HepG2 (cell line): ENCODE data around the gene SCYGR8. TPM values are rescaled to one million over a fixed set of nuclear protein-coding genes. Genes with fewer than 3 reads are reported as not detected.
A peak's percentile ranks its signal among the peaks of the same experiment; 100 is the strongest.
"Not testable (repeated sequence)": the region's sequence is repeated elsewhere in the genome, so short reads cannot be mapped to it uniquely, and the experiment has no call there.

Experiments
- ATAC-seq: fragments of 200-7000 bp; cut with Tn5 transposase; 3 replicates; pipeline ENCODE4 v1.9.1; 2020; ENCODE audit warnings: mild to moderate bottlenecking, moderate library complexity
- BruUV-seq: library from RNA; stranded (reverse); fragments of 400-500 nt; replicated peaks from 2 replicates; lab custom pipeline; 2021; lab: Mats Ljungman, UMichigan
- CTCF ChIA-PET: fragments of 300-600 bp; formaldehyde crosslinking; extraction: SDS; loops from one replicate; lab custom pipeline; 2021; ENCODE audit warnings: low total read pairs, inconsistent platforms, low intra/inter-chr PET ratio; lab: Yijun Ruan, JAX
- POLR2A ChIA-PET: fragments of 350-600 bp; sonication (Branson Sonifier 250); formaldehyde crosslinking; loops from one replicate; lab custom pipeline; 2020; ENCODE audit warnings: antibody characterized with exemption, inconsistent platforms; lab: Yijun Ruan, JAX
- DNase-seq: peaks from one replicate; pipeline ENCODE4 v3.0.0-alpha.2; 2015; ENCODE audit warnings: low spot score
- FAIRE-seq: peaks from 3 replicates; lab custom pipeline; 2011; peaks lifted over from hg19 to GRCh38; lab: Jason Lieb, UNC
- H2AFZ ChIP-seq: one replicate; pipeline ENCODE4 v1.6.1; 2011; ENCODE audit warnings: low read length, inconsistent platforms
- H3K27ac ChIP-seq: fragments of 300-600 bp; 3 replicates; pipeline ENCODE4 v1.8.0; 2011; ENCODE audit warnings: mixed run types, mild to moderate bottlenecking, mixed read lengths, low read length, inconsistent platforms; ENCODE audit not compliant: insufficient read depth; ENCODE audit errors: extremely low read length
- H3K27me3 ChIP-seq, 2 experiments: fragments of 200-600 bp in 1 of 2; 2 replicates in 1 of 2; 3 replicates in 1 of 2; pipeline versions ENCODE4 v1.6.0 to v1.8.0; 2011; ENCODE audit warnings: low read length in 2 of 2, mild to moderate bottlenecking in 2 of 2, moderate library complexity in 2 of 2, inconsistent platforms in 1 of 2; ENCODE audit not compliant: insufficient read depth in 2 of 2, control insufficient read depth in 1 of 2
- H3K36me3 ChIP-seq, 2 experiments: fragments of 200-600 bp in 1 of 2; replicated peaks in 1 of 2; 2 replicates in 1 of 2; 3 replicates in 1 of 2; pipeline versions ENCODE4 v1.5.1 to v1.8.0; 2011; ENCODE audit warnings: low read length in 2 of 2, inconsistent platforms in 1 of 2; ENCODE audit not compliant: insufficient read depth in 2 of 2, control insufficient read depth in 1 of 2
- H3K4me1 ChIP-seq: 2 replicates; pipeline ENCODE4 v1.5.1; 2012; ENCODE audit warnings: low read length, inconsistent platforms; ENCODE audit not compliant: insufficient read depth
- H3K4me2 ChIP-seq: 2 replicates; pipeline ENCODE4 v1.6.0; 2011; ENCODE audit warnings: low read depth, low read length, inconsistent platforms
- H3K4me3 ChIP-seq, 3 experiments: fragments of 200-600 bp in 1 of 3; sonication (generic), shearing (Covaris generic) in 1 of 3; replicated peaks in 1 of 3; 2 replicates each; pipeline ENCODE4 v1.5.1; 2011 to 2016; ENCODE audit warnings: low read length in 3 of 3, inconsistent platforms in 2 of 3, low read depth in 2 of 3, mild to moderate bottlenecking in 2 of 3, control low read depth in 1 of 3, mixed read lengths in 1 of 3; ENCODE audit not compliant: insufficient read depth in 1 of 3
- H3K79me2 ChIP-seq: one replicate; pipeline ENCODE4 v1.6.1; 2011; ENCODE audit warnings: low read length, inconsistent platforms; ENCODE audit not compliant: insufficient read depth
- H3K9ac ChIP-seq: 2 replicates; pipeline ENCODE4 v1.6.0; 2011; ENCODE audit warnings: mild to moderate bottlenecking, low read depth, low read length, inconsistent platforms; ENCODE audit not compliant: insufficient read depth
- H3K9me3 ChIP-seq: 2 replicates; pipeline ENCODE4 v1.5.1; 2012; ENCODE audit warnings: mild to moderate bottlenecking, low read length
- H4K20me1 ChIP-seq: 2 replicates; pipeline ENCODE4 v1.6.0; 2011; ENCODE audit warnings: inconsistent platforms, mild to moderate bottlenecking, low read length, moderate library complexity; ENCODE audit not compliant: insufficient read depth
- CBX5 ChIP-seq: sonication (generic); formaldehyde crosslinking; IDR thresholded peaks from 2 replicates; pipeline ENCODE4 v1.4.0; 2020; ENCODE audit warnings: missing genetic modification reagents, borderline replicate concordance
- HIVEP1 ChIP-seq: sonication (generic); formaldehyde crosslinking; IDR thresholded peaks from 2 replicates; pipeline ENCODE4 v1.4.0; 2020; ENCODE audit warnings: mild to moderate bottlenecking, missing genetic modification reagents
- KAT8 ChIP-seq: IDR thresholded peaks from 2 replicates; pipeline ENCODE4 v1.6.1; 2016; ENCODE audit warnings: missing genetic modification reagents, missing compliant biosample characterization
- SMC3 ChIP-seq: IDR thresholded peaks from 2 replicates; pipeline ENCODE4 v1.6.1; 2011; ENCODE audit warnings: low read length, improper control_type of control experiment
- STAG1 ChIP-seq: sonication (generic); formaldehyde crosslinking; IDR thresholded peaks from 2 replicates; pipeline ENCODE4 v1.4.0; 2020; ENCODE audit warnings: missing genetic modification reagents
- ZNF317 ChIP-seq: sonication (generic); formaldehyde crosslinking; IDR thresholded peaks from 2 replicates; pipeline ENCODE4 v1.5.0; 2020; ENCODE audit warnings: mild to moderate bottlenecking, missing genetic modification reagents
- ZNF770 ChIP-seq: sonication (generic); formaldehyde crosslinking; IDR thresholded peaks from 2 replicates; pipeline ENCODE4 v1.5.0; 2020; ENCODE audit warnings: mild to moderate bottlenecking, missing genetic modification reagents
- ZNF788 ChIP-seq: sonication (generic); formaldehyde crosslinking; IDR thresholded peaks from 2 replicates; pipeline ENCODE4 v1.5.0; 2020; ENCODE audit warnings: mild to moderate bottlenecking, missing genetic modification reagents, borderline replicate concordance
- WGBS: methylation state at CpG from one replicate; pipeline ENCODE4 v1.1.6; 2017; ENCODE audit warnings: low lambda C conversion rate; 5-methylcytosine and 5-hydroxymethylcytosine counted together
- in situ Hi-C: cut with HindIII; loops from 2 replicates; pipeline ENCODE4 v1.10.0; 2017; ENCODE audit warnings: low pct_unique_long_range_greater_than_20kb; ENCODE audit not compliant: extremely low pct_ligation_motif_present
- intact Hi-C: fragments of 100-400 bp; cut with micrococcal nuclease; formaldehyde crosslinking; loops from one replicate; pipeline ENCODE4 v1.10.0; 2022; ENCODE audit not compliant: unreplicated experiment
- polyA plus RNA-seq, 8 experiments: library from polyadenylated mRNA; depleted of rRNA in 3 of 8; stranded (reverse) in 7 of 8; unstranded in 1 of 8; fragments of >200 nt; fragmentation: Illumina TruSeq in 4 of 8; extraction: Trizol in 4 of 8; gene quantifications; 2 replicates each; pipeline versions ENCODE4 v1.2.1 to v1.2.3, GENCODE V29; 2011 to 2016; ENCODE audit warnings: low read depth in 4 of 8, missing spikeins in 1 of 8, mixed read lengths in 1 of 8; ENCODE audit not compliant: insufficient read depth in 1 of 8
- total RNA-seq, 5 experiments: library from RNA; depleted of rRNA; stranded (reverse); fragments of >200 nt; fragmentation: Illumina TruSeq; extraction: Trizol; gene quantifications; 2 replicates each; pipeline ENCODE4 v1.2.3, GENCODE V29; 2016; ENCODE audit warnings: low read depth in 1 of 5
- TF ChIP-seq, protein P1 (sequence below), 2 experiments: sonication (generic) in 1 of 2; formaldehyde crosslinking in 1 of 2; IDR thresholded peaks; 2 replicates each; pipeline versions ENCODE4 v1.4.0 to v1.6.1; 2018 to 2020; ENCODE audit warnings: missing genetic modification reagents in 2 of 2, borderline replicate concordance in 1 of 2, low read depth in 1 of 2, mild to moderate bottlenecking in 1 of 2, missing biosample characterization in 1 of 2

The SCYGR8 gene
- total and polyA plus RNA-seq, 2 of the 13 experiments (the other 11 are each of a cell fraction or from before 2014, with no cell fraction given): not detected

DNA sequence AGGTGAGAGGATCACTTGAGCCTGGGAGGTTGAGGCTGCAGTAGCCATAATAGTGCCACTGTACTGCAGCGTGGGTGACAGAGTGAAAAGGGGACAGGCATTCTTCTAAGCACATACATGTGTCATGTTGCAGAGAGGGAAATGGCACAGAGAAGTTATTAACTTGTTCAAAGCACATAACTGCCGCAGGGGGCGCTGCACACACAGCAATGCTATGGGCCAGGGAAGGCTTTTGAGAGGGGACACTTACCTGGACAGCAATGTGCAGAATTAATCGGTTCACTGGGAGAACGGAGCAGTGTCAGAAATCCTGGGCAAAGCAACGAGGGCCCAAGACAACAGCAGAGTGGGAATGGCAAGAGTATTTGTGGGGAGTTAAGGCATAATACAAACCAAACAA is 2.4 kb downstream of the SCYGR8 start (continued):
- TF ChIP-seq STAG1 (CRISPR knock-in tag) (peak; percentile 71), HIVEP1 (0 out of 2 replicates have a peak, but pooled peaks have one; percentile 35), ZNF317 (CRISPR knock-in tag) (no peak), SMC3 (peak; percentile 51; the same call in 1 of the 2 replicates), ZNF788 (0 out of 2 replicates have a peak, but pooled peaks have one; percentile 2), CBX5 (peak; percentile 24; the same call in 1 of the 2 replicates), KAT8 (CRISPR knock-in tag) (no peak)
- TF ChIP-seq, protein P1, sequence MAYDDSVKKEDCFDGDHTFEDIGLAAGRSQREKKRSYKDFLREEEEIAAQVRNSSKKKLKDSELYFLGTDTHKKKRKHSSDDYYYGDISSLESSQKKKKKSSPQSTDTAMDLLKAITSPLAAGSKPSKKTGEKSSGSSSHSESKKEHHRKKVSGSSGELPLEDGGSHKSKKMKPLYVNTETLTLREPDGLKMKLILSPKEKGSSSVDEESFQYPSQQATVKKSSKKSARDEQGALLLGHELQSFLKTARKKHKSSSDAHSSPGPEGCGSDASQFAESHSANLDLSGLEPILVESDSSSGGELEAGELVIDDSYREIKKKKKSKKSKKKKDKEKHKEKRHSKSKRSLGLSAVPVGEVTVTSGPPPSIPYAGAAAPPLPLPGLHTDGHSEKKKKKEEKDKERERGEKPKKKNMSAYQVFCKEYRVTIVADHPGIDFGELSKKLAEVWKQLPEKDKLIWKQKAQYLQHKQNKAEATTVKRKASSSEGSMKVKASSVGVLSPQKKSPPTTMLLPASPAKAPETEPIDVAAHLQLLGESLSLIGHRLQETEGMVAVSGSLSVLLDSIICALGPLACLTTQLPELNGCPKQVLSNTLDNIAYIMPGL (CRISPR knock-in tag; IDR thresholded peaks at IDR 0.05; ENCODE audit: borderline replicate concordance in 1 of 2, low read depth in 1 of 2): 0 out of 4 replicates have a peak, but pooled peaks of 1 of the 2 experiments have one; percentile 28
- TF ChIP-seq, all 625 proteins: peak for 13

DNA sequence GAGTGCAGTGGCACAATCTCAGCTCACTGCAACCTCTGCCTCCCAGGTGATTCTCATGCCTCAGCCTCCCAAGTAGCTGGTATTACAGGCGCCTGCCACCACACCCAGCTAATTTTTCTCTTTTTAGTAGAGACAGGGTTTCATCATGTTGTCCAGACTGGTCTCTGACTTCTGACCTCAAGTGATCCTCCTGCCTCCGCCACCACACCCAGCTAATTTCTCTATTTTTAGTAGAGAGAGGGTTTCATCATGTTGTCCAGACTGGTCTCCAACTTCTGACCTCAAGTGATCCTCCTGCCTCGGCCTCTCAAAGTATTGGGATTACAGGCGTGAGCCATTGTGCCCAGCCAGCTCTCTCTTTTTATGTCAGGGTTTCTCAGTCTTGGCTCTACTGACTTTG is 10.6 kb downstream of the SCYGR8 start:
- 72% methylated on average over 4 of the region's 4 CpGs for WGBS
- H3K4me3 ChIP-seq, FAIRE-seq, CTCF ChIA-PET, H3K9me3 ChIP-seq, H3K79me2 ChIP-seq, H4K20me1 ChIP-seq, H2AFZ ChIP-seq, H3K27ac ChIP-seq, intact Hi-C loops, DNase-seq, H3K27me3 ChIP-seq, POLR2A ChIA-PET, H3K4me2 ChIP-seq, H3K9ac ChIP-seq, H3K36me3 ChIP-seq, ATAC-seq, in situ Hi-C loops, BruUV-seq: not testable (repeated sequence)
- TF ChIP-seq ZNF770 (CRISPR knock-in tag): peak; percentile 66
- H3K4me1 ChIP-seq: peaks cover 35% of the 10 kb centered on the region
